ENCODE data around the gene HSPA12A. TPM values are rescaled to one million over a fixed set of nuclear protein-coding genes. Genes with fewer than 3 reads are reported as not detected.
A peak's percentile ranks its signal among the peaks of the same experiment; 100 is the strongest.

Gene HSPA12A
- polyA plus RNA-seq, 4 donors, result 19.9 to 49.7 (median 35.7) TPM

GRCh38 chr10:116634126-116634975, 108.0 kb downstream of the HSPA12A start:
- no peak for DNase-seq (ENCODE audit: low read depth in 4 of 4, low spot score in 3 of 4)

GRCh38 chr10:116633216-116633600, 109.2 kb downstream of the HSPA12A start:
- no peak for DNase-seq (ENCODE audit: low read depth in 4 of 4, low spot score in 3 of 4)

- DNase-seq (ENCODE audit: low read depth in 4 of 4, low spot score in 3 of 4), result no peak
Observed at GRCh38 chr10:116632596-116633215, 109.7 kb downstream of the HSPA12A start.

GRCh38 chr10:116631871-116632295, 110.5 kb downstream of the HSPA12A start:
- DNase-seq (ENCODE audit: low read depth in 4 of 4, low spot score in 3 of 4), result no peak

- no peak for DNase-seq (ENCODE audit: low read depth in 4 of 4, low spot score in 3 of 4)
Observed at GRCh38 chr10:116630020-116630419, 112.3 kb downstream of the HSPA12A start.

- DNase-seq (ENCODE audit: low read depth in 4 of 4, low spot score in 3 of 4), result no peak
Observed at GRCh38 chr10:116629340-116629739, 113.0 kb downstream of the HSPA12A start.

GRCh38 chr10:116627386-116627933, 114.9 kb downstream of the HSPA12A start:
- DNase-seq (ENCODE audit: low read depth in 4 of 4, low spot score in 3 of 4), result peak in 1 of 4 donors; percentile 19

GRCh38 chr10:116626815-116627214, 115.6 kb downstream of the HSPA12A start:
- no peak for DNase-seq (ENCODE audit: low read depth in 4 of 4, low spot score in 3 of 4)

GRCh38 chr10:116625845-116626244, 116.5 kb downstream of the HSPA12A start:
- DNase-seq (ENCODE audit: low read depth in 4 of 4, low spot score in 3 of 4), result no peak

GRCh38 chr10:116621934-116622655, 120.3 kb downstream of the HSPA12A start:
- no peak for DNase-seq (ENCODE audit: low read depth in 4 of 4, low spot score in 3 of 4)

- DNase-seq (ENCODE audit: low read depth in 4 of 4, low spot score in 3 of 4), result no peak
Observed at GRCh38 chr10:116621476-116621875, 120.9 kb downstream of the HSPA12A start.

Other genes with a start within 250 kb of the HSPA12A start
- not detected for gene PNLIP, start 196.6 kb downstream of the HSPA12A start, polyA plus RNA-seq (ENCODE audit: insufficient read length in 4 of 4)
- under 1 TPM in 2 of 4 donors, not detected in 2; 0.16 to 0.24 TPM for gene PNLIPRP1, start 151.6 kb downstream of the HSPA12A start, polyA plus RNA-seq (ENCODE audit: insufficient read length in 4 of 4)
- gene PNLIPRP2, start 121.6 kb downstream of the HSPA12A start, polyA plus RNA-seq (ENCODE audit: insufficient read length in 4 of 4), result under 1 TPM in 1 of 4 donors, not detected in 3; 0.39 TPM
- gene ENO4, start 106.9 kb upstream of the HSPA12A start, polyA plus RNA-seq (ENCODE audit: insufficient read length in 4 of 4), result 1 to 10 TPM; 1.3 to 4.3 (median 3.1) TPM

Data from left renal pelvis (tissue), 4 donors.